ENCODE results near the gene MS4A8. TPM values are rescaled to one million over a fixed set of nuclear protein-coding genes. Genes with fewer than 3 reads are reported as not detected.

MS4A8 gene
- total RNA-seq, 1 donor from 2014 or later: not detected

GRCh38 chr11:60717956-60718355, 18.5 kb downstream of the MS4A8 start:
- TF ChIP-seq CTCF (IDR thresholded peaks at IDR 0.05): no peak
- no peaks in the 10 kb centered on the region for H3K4me1 ChIP-seq
- intact Hi-C loops (cut with DNase I): no loop called here
- DNase-seq: no peak
- no peaks in the 10 kb centered on the region for H3K36me3 ChIP-seq
- no peaks in the 10 kb centered on the region for H3K27me3 ChIP-seq
- H3K9me3 ChIP-seq: no peaks in the 10 kb centered on the region
- H3K27ac ChIP-seq: no peak overlapping the region
- no peak for ATAC-seq
- H3K4me3 ChIP-seq: no peak overlapping the region

GRCh38 chr11:60718524-60719316, 19.3 kb downstream of the MS4A8 start:
- no peak for ATAC-seq
- intact Hi-C loops (cut with DNase I): no loop called here
- Histone ChIP-seq H3K4me1 (no peaks in the 10 kb centered on the region), H3K36me3 (no peaks in the 10 kb centered on the region), H3K4me3 (no peak overlapping the region), H3K27ac (no peak overlapping the region), H3K27me3 (no peaks in the 10 kb centered on the region), H3K9me3 (no peaks in the 10 kb centered on the region)
- TF ChIP-seq CTCF (IDR thresholded peaks at IDR 0.05): no peak
- DNase-seq: no peak

GRCh38 chr11:60719391-60719790, 20.0 kb downstream of the MS4A8 start:
- DNase-seq: no peak
- Histone ChIP-seq H3K4me1 (no peaks in the 10 kb centered on the region), H3K27ac (no peak overlapping the region), H3K36me3 (no peaks in the 10 kb centered on the region), H3K9me3 (no peaks in the 10 kb centered on the region), H3K27me3 (no peaks in the 10 kb centered on the region), H3K4me3 (no peak overlapping the region)
- ATAC-seq: no peak
- intact Hi-C loops (cut with DNase I): no loop called here
- TF ChIP-seq CTCF (IDR thresholded peaks at IDR 0.05): no peak

GRCh38 chr11:60720460-60720859, 21.0 kb downstream of the MS4A8 start:
- H3K27ac ChIP-seq: no peak overlapping the region
- H3K27me3 ChIP-seq: no peaks in the 10 kb centered on the region
- intact Hi-C loops (cut with DNase I): no loop called here
- H3K9me3 ChIP-seq: no peaks in the 10 kb centered on the region
- no peaks in the 10 kb centered on the region for H3K4me1 ChIP-seq
- DNase-seq (no peak), ATAC-seq (no peak)
- no peak overlapping the region for H3K4me3 ChIP-seq
- H3K36me3 ChIP-seq: no peaks in the 10 kb centered on the region
- TF ChIP-seq CTCF (IDR thresholded peaks at IDR 0.05): no peak

GRCh38 chr11:60724420-60724819, 25.0 kb downstream of the MS4A8 start, which contains the start of gene MS4A18:
TSS of gene MS4A18 (plus strand) at chr11:60724720.
- intact Hi-C loops (cut with DNase I): no loop called here
- Histone ChIP-seq H3K4me3 (no peak within 1 kb of the TSS), H3K27ac (no peak within 1 kb of the TSS), H3K27me3 (no peaks in the 10 kb centered on the region), H3K9me3 (no peaks in the 10 kb centered on the region), H3K4me1 (no peaks in the 10 kb centered on the region), H3K36me3 (no peaks in the 10 kb centered on the region)
- no peak for DNase-seq
- ATAC-seq: no peak
- TF ChIP-seq CTCF (IDR thresholded peaks at IDR 0.05): no peak

Data from upper lobe of right lung (tissue), 1 donor.